Measurements from ENCODE around the gene PLXDC2.

- TF ChIP-seq CTCF (IDR thresholded peaks at IDR 0.05) (no peak), EZH2 (IDR thresholded peaks at IDR 0.05; ENCODE audit: borderline replicate concordance, insufficient read depth, low read depth, low read length, poor library complexity, severe bottlenecking) (no peak)
Observed at GRCh38 chr10:20041931-20042330, 225.7 kb downstream of the PLXDC2 start.

Data from B cell (primary cell).